ENCODE results near the gene TMEM63C.

Gene TMEM63C

DNA sequence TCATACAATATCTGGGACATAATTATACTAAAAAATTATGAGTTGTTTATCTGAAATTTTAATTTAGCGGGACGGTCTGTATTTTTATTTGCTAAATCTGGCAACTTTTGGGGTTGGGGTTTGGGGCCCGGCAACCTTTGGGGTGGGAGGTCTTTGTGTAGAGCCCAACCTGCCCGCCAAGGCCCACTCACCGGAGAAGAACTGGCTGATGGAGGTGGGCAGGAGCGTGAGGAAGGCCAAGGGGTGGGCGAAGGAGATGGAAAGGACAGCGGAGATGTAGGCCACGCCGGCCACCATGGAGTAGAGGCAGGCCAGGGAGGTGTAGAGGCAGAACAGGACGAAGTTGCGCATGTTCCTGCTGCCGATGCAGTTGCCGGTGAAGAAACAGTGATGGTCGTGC, 42.6 kb upstream of the TMEM63C start:
- no peak overlapping the region for H3K4me2 ChIP-seq (ENCODE audit: low read depth, low read length, poor library complexity, severe bottlenecking)
- H3K9ac ChIP-seq (ENCODE audit: low read length), result no peak overlapping the region
- no peaks in the 10 kb centered on the region for H3K79me2 ChIP-seq (ENCODE audit: insufficient read depth, low read length)
- no peaks in the 10 kb centered on the region for H3K9me3 ChIP-seq (ENCODE audit: insufficient read depth, low read length)
- H3K9me2 ChIP-seq (replicated peaks; ENCODE audit: insufficient read depth, low read length), result no peaks in the 10 kb centered on the region
- H3F3A ChIP-seq (ENCODE audit: insufficient read depth), result no peaks in the 10 kb centered on the region
- no peak overlapping the region for H2AFZ ChIP-seq (ENCODE audit: low read depth, low read length, severe bottlenecking)
- no peak overlapping the region for H3K4me3 ChIP-seq (ENCODE audit: insufficient read depth, low read length, poor library complexity, severe bottlenecking)
- no peak overlapping the region for H3K27ac ChIP-seq (ENCODE audit: low read depth, low read length)
- TF ChIP-seq, protein P1, sequence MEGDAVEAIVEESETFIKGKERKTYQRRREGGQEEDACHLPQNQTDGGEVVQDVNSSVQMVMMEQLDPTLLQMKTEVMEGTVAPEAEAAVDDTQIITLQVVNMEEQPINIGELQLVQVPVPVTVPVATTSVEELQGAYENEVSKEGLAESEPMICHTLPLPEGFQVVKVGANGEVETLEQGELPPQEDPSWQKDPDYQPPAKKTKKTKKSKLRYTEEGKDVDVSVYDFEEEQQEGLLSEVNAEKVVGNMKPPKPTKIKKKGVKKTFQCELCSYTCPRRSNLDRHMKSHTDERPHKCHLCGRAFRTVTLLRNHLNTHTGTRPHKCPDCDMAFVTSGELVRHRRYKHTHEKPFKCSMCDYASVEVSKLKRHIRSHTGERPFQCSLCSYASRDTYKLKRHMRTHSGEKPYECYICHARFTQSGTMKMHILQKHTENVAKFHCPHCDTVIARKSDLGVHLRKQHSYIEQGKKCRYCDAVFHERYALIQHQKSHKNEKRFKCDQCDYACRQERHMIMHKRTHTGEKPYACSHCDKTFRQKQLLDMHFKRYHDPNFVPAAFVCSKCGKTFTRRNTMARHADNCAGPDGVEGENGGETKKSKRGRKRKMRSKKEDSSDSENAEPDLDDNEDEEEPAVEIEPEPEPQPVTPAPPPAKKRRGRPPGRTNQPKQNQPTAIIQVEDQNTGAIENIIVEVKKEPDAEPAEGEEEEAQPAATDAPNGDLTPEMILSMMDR (IDR thresholded peaks at IDR 0.05; ENCODE audit: insufficient read depth, low read length, poor library complexity, severe bottlenecking), result no peak
- no peak for TF ChIP-seq EZH2phosphoT487 (conservative IDR thresholded peaks at IDR 0.05; ENCODE audit: low read length)
- no peaks in the 10 kb centered on the region for H3K27me3 ChIP-seq (ENCODE audit: low read length)
- no peaks in the 10 kb centered on the region for H4K20me1 ChIP-seq (ENCODE audit: low read depth, low read length)
- H3K36me3 ChIP-seq (ENCODE audit: low read length), result no peaks in the 10 kb centered on the region

GRCh38 chr14:77139540-77140358, 41.8 kb upstream of the TMEM63C start:
- no peaks in the 10 kb centered on the region for H3K9me3 ChIP-seq (ENCODE audit: insufficient read depth, low read length)
- no peaks in the 10 kb centered on the region for H3F3A ChIP-seq (ENCODE audit: insufficient read depth)
- no peak overlapping the region for H3K4me2 ChIP-seq (ENCODE audit: low read depth, low read length, poor library complexity, severe bottlenecking)
- H3K79me2 ChIP-seq (ENCODE audit: insufficient read depth, low read length), result no peaks in the 10 kb centered on the region
- H3K27me3 ChIP-seq (ENCODE audit: low read length), result no peaks in the 10 kb centered on the region
- H4K20me1 ChIP-seq (ENCODE audit: low read depth, low read length), result no peaks in the 10 kb centered on the region
- H3K9me2 ChIP-seq (replicated peaks; ENCODE audit: insufficient read depth, low read length), result no peaks in the 10 kb centered on the region
- H3K36me3 ChIP-seq (ENCODE audit: low read length), result no peaks in the 10 kb centered on the region
- no peak overlapping the region for H2AFZ ChIP-seq (ENCODE audit: low read depth, low read length, severe bottlenecking)
- H3K9ac ChIP-seq (ENCODE audit: low read length), result no peak overlapping the region
- TF ChIP-seq, protein P1 (IDR thresholded peaks at IDR 0.05; ENCODE audit: insufficient read depth, low read length, poor library complexity, severe bottlenecking), result peak; percentile 43
- TF ChIP-seq EZH2phosphoT487 (conservative IDR thresholded peaks at IDR 0.05; ENCODE audit: low read length), result no peak
- H3K27ac ChIP-seq (ENCODE audit: low read depth, low read length), result no peak overlapping the region
- H3K4me3 ChIP-seq (ENCODE audit: insufficient read depth, low read length, poor library complexity, severe bottlenecking), result no peak overlapping the region

GRCh38 chr14:77140359-77141213, 41.0 kb upstream of the TMEM63C start:
- Histone ChIP-seq H3K79me2 (ENCODE audit: insufficient read depth, low read length) (no peaks in the 10 kb centered on the region), H4K20me1 (ENCODE audit: low read depth, low read length) (no peaks in the 10 kb centered on the region), H3K9ac (ENCODE audit: low read length) (no peak overlapping the region), H3K9me2 (replicated peaks; ENCODE audit: insufficient read depth, low read length) (no peaks in the 10 kb centered on the region), H3F3A (ENCODE audit: insufficient read depth) (no peaks in the 10 kb centered on the region), H3K4me3 (ENCODE audit: insufficient read depth, low read length, poor library complexity, severe bottlenecking) (no peak overlapping the region), H3K27ac (ENCODE audit: low read depth, low read length) (no peak overlapping the region), H3K9me3 (ENCODE audit: insufficient read depth, low read length) (no peaks in the 10 kb centered on the region), H2AFZ (ENCODE audit: low read depth, low read length, severe bottlenecking) (no peak overlapping the region), H3K4me2 (ENCODE audit: low read depth, low read length, poor library complexity, severe bottlenecking) (no peak overlapping the region), H3K27me3 (ENCODE audit: low read length) (no peaks in the 10 kb centered on the region), H3K36me3 (ENCODE audit: low read length) (no peaks in the 10 kb centered on the region)
- no peak for TF ChIP-seq EZH2phosphoT487 (conservative IDR thresholded peaks at IDR 0.05; ENCODE audit: low read length)
- TF ChIP-seq, protein P1 (IDR thresholded peaks at IDR 0.05; ENCODE audit: insufficient read depth, low read length, poor library complexity, severe bottlenecking), result no peak
